Measurements from ENCODE around the gene SMIM21.

GRCh38 chr18:75421656-75422055 lies 5.8 kb downstream of the SMIM21 start:
- no peak for TF ChIP-seq CTCF (IDR thresholded peaks at IDR 0.05)
- no peak for TF ChIP-seq POLR2A (IDR thresholded peaks at IDR 0.05)
